ENCODE data around the gene VWA5B2. TPM values are rescaled to one million over a fixed set of nuclear protein-coding genes. Genes with fewer than 3 reads are reported as not detected.

Gene VWA5B2
- total and polyA plus RNA-seq, 9 of the 15 experiments (the other 6 are each of a cell fraction or from before 2014, with no cell fraction given): 0.04 TPM; not detected in 8

DNA sequence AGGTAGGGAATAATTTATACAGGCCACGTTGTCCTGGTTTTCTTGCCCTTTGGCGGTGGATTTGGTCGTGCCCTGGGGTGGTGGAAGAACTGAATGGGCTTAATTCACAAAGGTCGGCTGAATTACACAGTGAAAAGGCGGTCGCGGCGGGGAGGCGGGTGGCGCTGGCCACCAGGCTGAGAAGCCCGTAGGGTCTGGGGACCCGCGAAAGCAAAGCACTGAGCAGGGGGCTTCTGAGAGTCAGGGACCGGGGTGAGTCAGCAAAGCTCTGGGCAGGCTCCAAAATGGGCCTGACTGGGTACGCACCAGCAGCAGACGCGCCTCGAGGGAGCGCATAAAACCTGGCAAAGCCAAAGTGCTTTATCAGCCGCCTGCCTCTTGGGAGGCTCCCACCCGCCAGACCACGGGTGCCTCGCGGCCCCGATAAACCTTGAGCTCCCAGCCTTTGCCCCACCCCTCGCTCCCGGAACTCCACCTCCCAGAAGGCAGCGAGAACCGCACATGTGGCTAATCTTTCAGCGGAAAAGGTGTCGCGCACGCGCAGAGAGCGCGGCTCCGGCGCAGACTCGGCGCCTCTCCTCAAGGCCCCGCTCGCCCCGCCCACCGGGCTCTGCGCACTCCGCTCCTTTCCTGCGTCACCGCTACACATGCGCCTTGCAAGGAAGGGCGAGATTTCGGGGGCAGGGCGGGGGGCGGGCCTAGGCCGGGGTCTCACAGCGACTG lies 43.8 kb upstream of the VWA5B2 start (continued):
- peak; percentile 80; the same call in 1 of the 2 replicates for TF ChIP-seq ZNF589 (CRISPR knock-in tag; IDR thresholded peaks at IDR 0.05; ENCODE audit: low read depth)
- no peak for TF ChIP-seq BRF1 (IDR thresholded peaks at IDR 0.05; ENCODE audit: borderline replicate concordance, extremely low read depth, insufficient read length)
- TF ChIP-seq KDM4B (IDR thresholded peaks at IDR 0.05; ENCODE audit: borderline replicate concordance in 2 of 2, low read depth in 1 of 2): no peak; a peak in 1 of 4 replicates
- TF ChIP-seq DIDO1 (tag; IDR thresholded peaks at IDR 0.05; ENCODE audit: low read depth): no peak
- TF ChIP-seq POLR2A (conservative IDR thresholded peaks at IDR 0.05): peak; percentile 73; the same call in 1 of the 2 replicates
- peak in 1 of 2 experiments; percentile 44; a peak in 3 of 4 replicates for TF ChIP-seq SRF (CRISPR knock-in tag; IDR thresholded peaks at IDR 0.05)
- TF ChIP-seq, protein P1, sequence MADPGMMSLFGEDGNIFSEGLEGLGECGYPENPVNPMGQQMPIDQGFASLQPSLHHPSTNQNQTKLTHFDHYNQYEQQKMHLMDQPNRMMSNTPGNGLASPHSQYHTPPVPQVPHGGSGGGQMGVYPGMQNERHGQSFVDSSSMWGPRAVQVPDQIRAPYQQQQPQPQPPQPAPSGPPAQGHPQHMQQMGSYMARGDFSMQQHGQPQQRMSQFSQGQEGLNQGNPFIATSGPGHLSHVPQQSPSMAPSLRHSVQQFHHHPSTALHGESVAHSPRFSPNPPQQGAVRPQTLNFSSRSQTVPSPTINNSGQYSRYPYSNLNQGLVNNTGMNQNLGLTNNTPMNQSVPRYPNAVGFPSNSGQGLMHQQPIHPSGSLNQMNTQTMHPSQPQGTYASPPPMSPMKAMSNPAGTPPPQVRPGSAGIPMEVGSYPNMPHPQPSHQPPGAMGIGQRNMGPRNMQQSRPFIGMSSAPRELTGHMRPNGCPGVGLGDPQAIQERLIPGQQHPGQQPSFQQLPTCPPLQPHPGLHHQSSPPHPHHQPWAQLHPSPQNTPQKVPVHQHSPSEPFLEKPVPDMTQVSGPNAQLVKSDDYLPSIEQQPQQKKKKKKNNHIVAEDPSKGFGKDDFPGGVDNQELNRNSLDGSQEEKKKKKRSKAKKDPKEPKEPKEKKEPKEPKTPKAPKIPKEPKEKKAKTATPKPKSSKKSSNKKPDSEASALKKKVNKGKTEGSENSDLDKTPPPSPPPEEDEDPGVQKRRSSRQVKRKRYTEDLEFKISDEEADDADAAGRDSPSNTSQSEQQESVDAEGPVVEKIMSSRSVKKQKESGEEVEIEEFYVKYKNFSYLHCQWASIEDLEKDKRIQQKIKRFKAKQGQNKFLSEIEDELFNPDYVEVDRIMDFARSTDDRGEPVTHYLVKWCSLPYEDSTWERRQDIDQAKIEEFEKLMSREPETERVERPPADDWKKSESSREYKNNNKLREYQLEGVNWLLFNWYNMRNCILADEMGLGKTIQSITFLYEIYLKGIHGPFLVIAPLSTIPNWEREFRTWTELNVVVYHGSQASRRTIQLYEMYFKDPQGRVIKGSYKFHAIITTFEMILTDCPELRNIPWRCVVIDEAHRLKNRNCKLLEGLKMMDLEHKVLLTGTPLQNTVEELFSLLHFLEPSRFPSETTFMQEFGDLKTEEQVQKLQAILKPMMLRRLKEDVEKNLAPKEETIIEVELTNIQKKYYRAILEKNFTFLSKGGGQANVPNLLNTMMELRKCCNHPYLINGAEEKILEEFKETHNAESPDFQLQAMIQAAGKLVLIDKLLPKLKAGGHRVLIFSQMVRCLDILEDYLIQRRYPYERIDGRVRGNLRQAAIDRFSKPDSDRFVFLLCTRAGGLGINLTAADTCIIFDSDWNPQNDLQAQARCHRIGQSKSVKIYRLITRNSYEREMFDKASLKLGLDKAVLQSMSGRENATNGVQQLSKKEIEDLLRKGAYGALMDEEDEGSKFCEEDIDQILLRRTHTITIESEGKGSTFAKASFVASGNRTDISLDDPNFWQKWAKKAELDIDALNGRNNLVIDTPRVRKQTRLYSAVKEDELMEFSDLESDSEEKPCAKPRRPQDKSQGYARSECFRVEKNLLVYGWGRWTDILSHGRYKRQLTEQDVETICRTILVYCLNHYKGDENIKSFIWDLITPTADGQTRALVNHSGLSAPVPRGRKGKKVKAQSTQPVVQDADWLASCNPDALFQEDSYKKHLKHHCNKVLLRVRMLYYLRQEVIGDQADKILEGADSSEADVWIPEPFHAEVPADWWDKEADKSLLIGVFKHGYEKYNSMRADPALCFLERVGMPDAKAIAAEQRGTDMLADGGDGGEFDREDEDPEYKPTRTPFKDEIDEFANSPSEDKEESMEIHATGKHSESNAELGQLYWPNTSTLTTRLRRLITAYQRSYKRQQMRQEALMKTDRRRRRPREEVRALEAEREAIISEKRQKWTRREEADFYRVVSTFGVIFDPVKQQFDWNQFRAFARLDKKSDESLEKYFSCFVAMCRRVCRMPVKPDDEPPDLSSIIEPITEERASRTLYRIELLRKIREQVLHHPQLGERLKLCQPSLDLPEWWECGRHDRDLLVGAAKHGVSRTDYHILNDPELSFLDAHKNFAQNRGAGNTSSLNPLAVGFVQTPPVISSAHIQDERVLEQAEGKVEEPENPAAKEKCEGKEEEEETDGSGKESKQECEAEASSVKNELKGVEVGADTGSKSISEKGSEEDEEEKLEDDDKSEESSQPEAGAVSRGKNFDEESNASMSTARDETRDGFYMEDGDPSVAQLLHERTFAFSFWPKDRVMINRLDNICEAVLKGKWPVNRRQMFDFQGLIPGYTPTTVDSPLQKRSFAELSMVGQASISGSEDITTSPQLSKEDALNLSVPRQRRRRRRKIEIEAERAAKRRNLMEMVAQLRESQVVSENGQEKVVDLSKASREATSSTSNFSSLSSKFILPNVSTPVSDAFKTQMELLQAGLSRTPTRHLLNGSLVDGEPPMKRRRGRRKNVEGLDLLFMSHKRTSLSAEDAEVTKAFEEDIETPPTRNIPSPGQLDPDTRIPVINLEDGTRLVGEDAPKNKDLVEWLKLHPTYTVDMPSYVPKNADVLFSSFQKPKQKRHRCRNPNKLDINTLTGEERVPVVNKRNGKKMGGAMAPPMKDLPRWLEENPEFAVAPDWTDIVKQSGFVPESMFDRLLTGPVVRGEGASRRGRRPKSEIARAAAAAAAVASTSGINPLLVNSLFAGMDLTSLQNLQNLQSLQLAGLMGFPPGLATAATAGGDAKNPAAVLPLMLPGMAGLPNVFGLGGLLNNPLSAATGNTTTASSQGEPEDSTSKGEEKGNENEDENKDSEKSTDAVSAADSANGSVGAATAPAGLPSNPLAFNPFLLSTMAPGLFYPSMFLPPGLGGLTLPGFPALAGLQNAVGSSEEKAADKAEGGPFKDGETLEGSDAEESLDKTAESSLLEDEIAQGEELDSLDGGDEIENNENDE (IDR thresholded peaks at IDR 0.05; ENCODE audit: low read depth, low read length): no peak
- 0 out of 2 replicates have a peak, but pooled peaks have one; percentile 15 for TF ChIP-seq GTF2F1 (IDR thresholded peaks at IDR 0.05; ENCODE audit: low read depth, low read length)
- TF ChIP-seq, protein P2, sequence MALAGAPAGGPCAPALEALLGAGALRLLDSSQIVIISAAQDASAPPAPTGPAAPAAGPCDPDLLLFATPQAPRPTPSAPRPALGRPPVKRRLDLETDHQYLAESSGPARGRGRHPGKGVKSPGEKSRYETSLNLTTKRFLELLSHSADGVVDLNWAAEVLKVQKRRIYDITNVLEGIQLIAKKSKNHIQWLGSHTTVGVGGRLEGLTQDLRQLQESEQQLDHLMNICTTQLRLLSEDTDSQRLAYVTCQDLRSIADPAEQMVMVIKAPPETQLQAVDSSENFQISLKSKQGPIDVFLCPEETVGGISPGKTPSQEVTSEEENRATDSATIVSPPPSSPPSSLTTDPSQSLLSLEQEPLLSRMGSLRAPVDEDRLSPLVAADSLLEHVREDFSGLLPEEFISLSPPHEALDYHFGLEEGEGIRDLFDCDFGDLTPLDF (CRISPR knock-in tag; IDR thresholded peaks at IDR 0.05): no peak; the same call in none of the 2 replicates
- TF ChIP-seq, protein P3, sequence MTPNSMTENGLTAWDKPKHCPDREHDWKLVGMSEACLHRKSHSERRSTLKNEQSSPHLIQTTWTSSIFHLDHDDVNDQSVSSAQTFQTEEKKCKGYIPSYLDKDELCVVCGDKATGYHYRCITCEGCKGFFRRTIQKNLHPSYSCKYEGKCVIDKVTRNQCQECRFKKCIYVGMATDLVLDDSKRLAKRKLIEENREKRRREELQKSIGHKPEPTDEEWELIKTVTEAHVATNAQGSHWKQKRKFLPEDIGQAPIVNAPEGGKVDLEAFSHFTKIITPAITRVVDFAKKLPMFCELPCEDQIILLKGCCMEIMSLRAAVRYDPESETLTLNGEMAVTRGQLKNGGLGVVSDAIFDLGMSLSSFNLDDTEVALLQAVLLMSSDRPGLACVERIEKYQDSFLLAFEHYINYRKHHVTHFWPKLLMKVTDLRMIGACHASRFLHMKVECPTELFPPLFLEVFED (CRISPR knock-in tag; conservative IDR thresholded peaks at IDR 0.05): peak; percentile 44; the same call in 1 of the 2 replicates
- no peak for TF ChIP-seq SMARCB1 (IDR thresholded peaks at IDR 0.05; ENCODE audit: insufficient read length, low read depth)
- TF ChIP-seq POU5F1 (IDR thresholded peaks at IDR 0.05; ENCODE audit: borderline replicate concordance, low read depth, low read length, partially characterized antibody): peak; percentile 72

Data from K562 (cell line).